Vagina (tissue), 2 donors: Measurements from ENCODE around the gene EDAR. TPM values are rescaled to one million over a fixed set of nuclear protein-coding genes. Genes with fewer than 3 reads are reported as not detected.

Source experiments
- DNase-seq, 2 donors: peaks; one replicate each; pipeline ENCODE4 v3.0.0-alpha.2; 2017; ENCODE audit errors: extremely low spot score in 2 of 2
- H3K27ac ChIP-seq: fragments of 200-600 bp; sonication (generic); one replicate; pipeline ENCODE4 v1.5.1; 2019
- H3K27me3 ChIP-seq: fragments of 200-600 bp; sonication (generic); one replicate; pipeline ENCODE4 v1.5.1; 2019
- H3K36me3 ChIP-seq, 2 donors: fragments of 200-600 bp; sonication (generic); one replicate each; pipeline ENCODE4 v1.5.1; 2017 to 2019
- H3K4me1 ChIP-seq: fragments of 200-600 bp; sonication (generic); one replicate; pipeline ENCODE4 v1.5.1; 2019
- H3K4me3 ChIP-seq, 2 donors: fragments of 200-600 bp; sonication (generic); 1 replicate in 1 of 2; 2 replicates in 1 of 2; pipeline ENCODE4 v1.5.1; 2016 to 2019
- H3K9me3 ChIP-seq: fragments of 200-600 bp; sonication (generic); one replicate; pipeline ENCODE4 v1.5.1; 2019
- POLR2A ChIP-seq, 2 donors: fragments of 450-650 bp; IDR thresholded peaks; one replicate each; pipeline ENCODE4 v1.6.1; 2017; ENCODE audit warnings: antibody characterized with exemption in 2 of 2, mild to moderate bottlenecking in 2 of 2, moderate library complexity in 2 of 2
- POLR2AphosphoS5 ChIP-seq, 2 donors: sonication (generic); formaldehyde crosslinking; IDR thresholded peaks; one replicate each; pipeline ENCODE4 v1.9.0; 2017; ENCODE audit warnings: antibody characterized with exemption in 2 of 2, mild to moderate bottlenecking in 2 of 2, low read depth in 1 of 2; ENCODE audit not compliant: insufficient read depth in 1 of 2
- intact Hi-C: fragments of 100-400 bp; cut with DNase I; formaldehyde crosslinking; loops from one replicate; pipeline ENCODE4 v1.15.1; 2023
- total RNA-seq: library from RNA; depleted of rRNA; stranded (reverse); fragments of >200 nt; gene quantifications from one replicate; pipeline ENCODE4 v1.2.3, GENCODE V29; 2016
- TF ChIP-seq, protein P1 (sequence below), 3 experiments: fragments of 450-650 bp in 2 of 3; fragments of 200-600 bp in 1 of 3; sonication (generic) in 1 of 3; IDR thresholded peaks; one replicate each; pipeline ENCODE4 v1.5.1; 2017 to 2019; ENCODE audit warnings: antibody characterized with exemption in 3 of 3, mild to moderate bottlenecking in 2 of 3, moderate library complexity in 2 of 3

Gene EDAR
- total RNA-seq, 1 donor from 2014 or later = 0.74 TPM

DNA sequence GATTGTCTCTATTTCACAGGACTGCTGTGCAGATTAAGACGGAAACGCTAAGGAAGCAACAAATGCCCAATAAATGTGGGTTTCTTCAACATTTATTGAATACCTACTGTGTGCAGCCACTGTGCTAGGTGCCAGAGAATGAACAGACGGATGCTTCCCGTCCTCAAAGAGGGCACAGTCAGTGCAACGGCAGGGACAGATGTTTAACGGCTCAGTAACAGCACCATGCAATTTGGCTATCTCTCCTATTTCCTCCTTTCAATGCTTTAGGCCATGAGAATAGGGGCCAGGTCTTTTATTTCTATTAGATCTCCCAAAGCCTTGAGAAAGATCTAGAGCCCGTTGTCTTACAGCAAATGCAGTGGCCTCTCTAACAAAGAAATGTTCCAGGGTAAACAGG lies 7.2 kb downstream of the EDAR start:
- Histone ChIP-seq H3K4me1 (no peaks in the 10 kb centered on the region), H3K27ac (no peak overlapping the region), H3K9me3 (no peaks in the 10 kb centered on the region), H3K27me3 (no peaks in the 10 kb centered on the region), H3K4me3 (no peak overlapping the region), H3K36me3 (no peaks in the 10 kb centered on the region)
- TF ChIP-seq POLR2AphosphoS5 (IDR thresholded peaks at IDR 0.05; ENCODE audit: insufficient read depth in 1 of 2, low read depth in 1 of 2) (no peak), POLR2A (IDR thresholded peaks at IDR 0.05) (no peak)
- TF ChIP-seq, protein P1, sequence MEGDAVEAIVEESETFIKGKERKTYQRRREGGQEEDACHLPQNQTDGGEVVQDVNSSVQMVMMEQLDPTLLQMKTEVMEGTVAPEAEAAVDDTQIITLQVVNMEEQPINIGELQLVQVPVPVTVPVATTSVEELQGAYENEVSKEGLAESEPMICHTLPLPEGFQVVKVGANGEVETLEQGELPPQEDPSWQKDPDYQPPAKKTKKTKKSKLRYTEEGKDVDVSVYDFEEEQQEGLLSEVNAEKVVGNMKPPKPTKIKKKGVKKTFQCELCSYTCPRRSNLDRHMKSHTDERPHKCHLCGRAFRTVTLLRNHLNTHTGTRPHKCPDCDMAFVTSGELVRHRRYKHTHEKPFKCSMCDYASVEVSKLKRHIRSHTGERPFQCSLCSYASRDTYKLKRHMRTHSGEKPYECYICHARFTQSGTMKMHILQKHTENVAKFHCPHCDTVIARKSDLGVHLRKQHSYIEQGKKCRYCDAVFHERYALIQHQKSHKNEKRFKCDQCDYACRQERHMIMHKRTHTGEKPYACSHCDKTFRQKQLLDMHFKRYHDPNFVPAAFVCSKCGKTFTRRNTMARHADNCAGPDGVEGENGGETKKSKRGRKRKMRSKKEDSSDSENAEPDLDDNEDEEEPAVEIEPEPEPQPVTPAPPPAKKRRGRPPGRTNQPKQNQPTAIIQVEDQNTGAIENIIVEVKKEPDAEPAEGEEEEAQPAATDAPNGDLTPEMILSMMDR (IDR thresholded peaks at IDR 0.05) = no peak
- DNase-seq = no peak
- intact Hi-C loops = no loop called here

DNA sequence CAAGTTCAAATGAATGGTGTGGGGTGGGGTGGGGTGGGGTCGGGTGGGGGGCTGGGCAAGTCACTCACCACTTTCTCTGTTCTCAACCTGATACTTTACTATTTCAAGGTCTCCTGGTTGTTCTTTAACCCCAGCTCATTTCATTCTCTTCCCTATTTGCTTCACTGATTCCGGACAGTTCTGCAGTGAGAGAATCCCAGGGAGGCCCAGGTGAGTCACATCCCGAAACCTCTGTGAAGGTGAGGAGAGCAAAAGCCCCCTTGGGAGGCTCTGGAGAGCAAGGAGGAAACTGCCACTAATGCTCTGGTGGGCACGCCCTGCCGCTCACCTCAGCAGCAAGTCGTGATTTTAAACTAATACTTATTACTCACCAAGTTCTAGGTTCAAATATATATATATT lies 8.9 kb downstream of the EDAR start:
- H3K9me3 ChIP-seq = no peaks in the 10 kb centered on the region
- no peak overlapping the region for H3K27ac ChIP-seq
- no peaks in the 10 kb centered on the region for H3K27me3 ChIP-seq
- no peaks in the 10 kb centered on the region for H3K4me1 ChIP-seq
- DNase-seq = no peak
- no peak for TF ChIP-seq POLR2A (IDR thresholded peaks at IDR 0.05)
- TF ChIP-seq, protein P1 (IDR thresholded peaks at IDR 0.05) = no peak
- TF ChIP-seq POLR2AphosphoS5 (IDR thresholded peaks at IDR 0.05; ENCODE audit: insufficient read depth in 1 of 2, low read depth in 1 of 2) = no peak
- intact Hi-C loops = no loop called here
- no peak overlapping the region for H3K4me3 ChIP-seq
- H3K36me3 ChIP-seq = no peaks in the 10 kb centered on the region

DNA sequence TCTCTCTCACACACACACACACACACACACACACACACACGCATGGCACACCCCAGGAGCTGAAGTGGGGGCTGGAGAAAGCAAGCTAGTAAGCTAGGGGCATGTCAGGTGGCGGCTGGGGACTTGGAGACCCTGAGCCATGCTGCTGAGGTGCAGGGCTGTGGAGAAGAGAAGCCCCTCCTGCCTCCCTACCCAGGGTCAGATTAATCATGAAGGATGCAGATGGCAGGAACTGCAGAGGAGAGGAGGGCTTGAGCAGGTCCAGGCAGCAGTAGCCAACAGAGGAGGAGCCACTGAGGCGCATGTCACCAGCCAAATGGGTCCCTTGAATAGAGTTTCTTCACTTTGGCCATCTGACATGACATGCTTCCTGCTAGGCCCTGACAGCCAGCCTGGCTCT lies 9.6 kb downstream of the EDAR start:
- H3K9me3 ChIP-seq = no peaks in the 10 kb centered on the region
- TF ChIP-seq POLR2A (IDR thresholded peaks at IDR 0.05) = no peak
- no peak for TF ChIP-seq POLR2AphosphoS5 (IDR thresholded peaks at IDR 0.05; ENCODE audit: insufficient read depth in 1 of 2, low read depth in 1 of 2)
- TF ChIP-seq, protein P1 (IDR thresholded peaks at IDR 0.05) = no peak
- H3K4me3 ChIP-seq = no peak overlapping the region
- H3K36me3 ChIP-seq = no peaks in the 10 kb centered on the region
- no peak overlapping the region for H3K27ac ChIP-seq
- DNase-seq = no peak
- no peaks in the 10 kb centered on the region for H3K4me1 ChIP-seq
- intact Hi-C loops = no loop called here
- H3K27me3 ChIP-seq = no peaks in the 10 kb centered on the region

DNA sequence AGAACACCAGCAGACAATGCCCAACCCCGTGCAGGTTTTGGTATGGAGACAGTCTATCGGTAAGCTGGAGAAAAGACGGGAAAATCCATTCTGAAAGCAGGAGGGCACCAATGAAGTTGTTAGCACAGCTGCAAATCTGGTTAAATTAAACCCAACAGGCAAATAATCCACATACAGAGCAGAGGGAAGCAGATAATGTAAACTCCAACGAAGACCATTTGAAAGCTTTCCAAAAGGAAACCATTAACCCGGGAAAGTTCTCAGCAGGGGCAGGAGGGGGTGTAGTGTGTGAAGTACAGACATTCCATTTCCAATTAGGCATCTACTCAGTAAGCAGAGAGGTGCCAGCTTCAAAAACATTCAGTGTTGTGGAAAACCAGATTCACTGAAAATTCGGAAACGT lies 10.3 kb downstream of the EDAR start:
- TF ChIP-seq POLR2AphosphoS5 (IDR thresholded peaks at IDR 0.05; ENCODE audit: insufficient read depth in 1 of 2, low read depth in 1 of 2) (no peak), POLR2A (IDR thresholded peaks at IDR 0.05) (no peak)
- TF ChIP-seq, protein P1 (IDR thresholded peaks at IDR 0.05) = no peak

DNA sequence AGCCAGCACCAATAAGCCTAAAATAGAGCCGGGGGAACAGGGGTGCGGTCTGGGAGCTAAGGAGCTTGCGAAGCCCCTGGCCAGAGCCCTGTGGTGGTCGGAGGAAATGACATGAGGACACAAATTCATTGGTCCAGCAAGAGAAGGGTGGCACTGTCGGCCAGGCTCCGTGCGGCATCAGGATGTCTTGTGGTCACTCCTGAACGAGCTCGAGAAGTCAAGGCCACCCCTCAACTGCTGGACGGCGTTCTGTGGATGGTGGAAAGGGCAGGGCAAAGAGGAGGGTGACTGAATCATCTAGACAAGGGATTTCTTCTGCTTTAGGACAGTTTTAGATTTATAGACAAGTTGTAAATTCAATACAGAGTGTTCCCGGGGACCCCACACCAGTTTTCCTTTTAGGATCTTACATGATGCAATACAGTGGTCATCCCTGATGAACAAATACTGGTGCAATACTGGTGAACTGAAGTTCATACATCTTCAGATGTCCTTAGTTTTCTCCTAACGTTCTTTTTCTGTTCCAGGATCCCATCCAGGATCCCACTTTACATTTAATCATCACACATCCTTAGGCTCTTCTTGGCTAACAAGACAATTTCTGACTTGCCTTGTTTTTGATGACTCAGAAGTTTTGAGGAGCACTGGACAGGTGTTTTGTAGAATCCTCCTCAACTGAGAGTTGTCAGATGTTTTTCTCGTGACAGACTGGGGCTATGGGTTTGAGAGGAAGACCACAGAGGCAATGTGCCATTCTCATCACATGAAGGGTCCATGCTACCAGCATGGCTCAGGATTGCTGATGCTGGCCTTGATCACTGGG lies 13.2 kb downstream of the EDAR start:
- Histone ChIP-seq H3K27me3 (no peaks in the 10 kb centered on the region), H3K9me3 (no peaks in the 10 kb centered on the region), H3K27ac (no peak overlapping the region), H3K4me3 (no peak overlapping the region), H3K4me1 (no peaks in the 10 kb centered on the region), H3K36me3 (no peaks in the 10 kb centered on the region)
- no peak for TF ChIP-seq POLR2A (IDR thresholded peaks at IDR 0.05)
- TF ChIP-seq POLR2AphosphoS5 (IDR thresholded peaks at IDR 0.05; ENCODE audit: insufficient read depth in 1 of 2, low read depth in 1 of 2) = no peak
- TF ChIP-seq, protein P1 (IDR thresholded peaks at IDR 0.05) = no peak
- no peak for DNase-seq
- intact Hi-C loops = no loop called here

More for the DNA sequence above, 10.3 kb downstream of the EDAR start:
- intact Hi-C loops = no loop called here
- DNase-seq = no peak
- H3K4me3 ChIP-seq = no peak overlapping the region
- no peaks in the 10 kb centered on the region for H3K27me3 ChIP-seq
- no peaks in the 10 kb centered on the region for H3K4me1 ChIP-seq
- no peaks in the 10 kb centered on the region for H3K9me3 ChIP-seq
- H3K36me3 ChIP-seq = no peaks in the 10 kb centered on the region
- no peak overlapping the region for H3K27ac ChIP-seq
